Measurements from ENCODE around the gene TOB2. TPM values are rescaled to one million over a fixed set of nuclear protein-coding genes. Genes with fewer than 3 reads are reported as not detected.
"Not testable (repeated sequence)": the region's sequence is repeated elsewhere in the genome, so short reads cannot be mapped to it uniquely, and the experiment has no call there.

The TOB2 gene
- polyA plus RNA-seq, 4 donors: 52.3 to 59.4 (median 55.7) TPM

DNA sequence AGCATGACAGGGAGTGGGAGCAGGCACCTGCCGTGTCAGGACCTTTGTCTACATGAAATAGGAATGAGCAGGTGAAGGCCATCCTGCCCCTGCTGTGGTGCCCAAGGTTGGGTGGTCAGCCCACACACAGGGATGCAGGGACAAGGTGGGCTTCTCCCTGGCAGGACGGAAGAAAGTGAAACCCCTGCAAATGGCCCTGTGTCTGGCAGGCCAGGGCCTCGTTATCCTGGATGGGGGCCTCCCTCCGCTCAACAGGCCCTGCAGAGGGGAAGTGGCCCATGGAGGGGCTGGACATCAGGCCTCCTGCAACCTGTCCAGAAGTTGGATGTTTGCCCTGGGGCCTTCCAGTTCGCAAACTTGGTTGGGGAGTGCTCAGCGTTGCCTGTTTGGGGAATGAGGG is 14.9 kb downstream of the TOB2 start:
- DNase-seq (ENCODE audit: low read depth in 4 of 4, low spot score in 3 of 4): no peak

DNA sequence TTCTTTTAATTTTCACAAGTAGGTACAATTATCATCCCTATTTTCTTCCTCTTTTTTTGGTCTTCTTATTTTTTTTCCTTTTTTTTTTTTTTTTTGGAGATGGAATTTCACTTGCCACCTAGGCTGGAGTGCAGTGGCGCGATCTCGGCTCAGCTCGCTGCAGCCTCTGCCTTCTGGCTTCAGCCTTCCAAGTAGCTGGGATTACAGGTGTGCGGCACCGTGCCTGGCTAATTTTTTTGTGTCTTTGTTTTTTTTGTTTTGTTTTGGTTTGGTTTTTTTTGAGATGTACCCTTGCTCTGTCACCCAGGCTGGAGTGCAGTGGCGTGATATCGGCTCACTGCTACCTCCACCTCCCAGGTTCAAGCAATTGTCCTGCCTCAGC is 16.7 kb downstream of the TOB2 start:
- DNase-seq (ENCODE audit: low read depth in 4 of 4, low spot score in 3 of 4): no peak

DNA sequence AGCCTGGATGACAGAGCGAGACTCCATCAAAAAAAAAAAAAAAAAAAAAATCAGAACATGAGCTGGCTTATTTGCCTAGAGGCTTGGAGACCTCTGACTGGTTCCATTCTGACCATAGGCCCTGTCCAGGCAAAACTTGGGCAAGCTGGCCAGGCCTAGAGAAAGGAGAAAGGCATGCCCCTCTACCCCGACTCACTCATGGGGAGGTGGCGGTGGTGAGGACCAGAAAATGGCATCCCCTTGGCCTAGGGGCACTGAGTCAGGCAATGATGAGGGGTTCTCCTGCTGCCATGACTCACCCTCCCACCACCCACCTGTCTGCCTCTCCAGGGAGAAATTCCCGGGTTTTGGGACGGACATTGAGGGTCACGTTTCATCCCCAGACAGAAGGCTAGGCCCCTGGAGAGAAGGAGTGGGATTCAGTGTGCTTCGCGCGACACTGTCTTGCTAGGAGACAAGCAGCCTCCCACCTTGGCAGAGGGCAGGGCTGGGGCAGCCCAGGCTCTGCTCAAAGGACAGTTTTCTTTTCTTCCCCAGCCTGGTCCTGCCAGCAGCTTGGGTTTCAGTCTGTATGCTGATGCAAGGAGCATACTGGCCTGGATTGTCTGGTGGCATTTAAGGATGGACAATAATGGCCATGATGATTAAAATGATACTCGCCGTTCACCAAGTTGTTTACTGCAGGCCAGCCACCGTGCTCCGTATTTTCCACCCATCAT is 17.2 kb downstream of the TOB2 start:
- no peak for DNase-seq (ENCODE audit: low read depth in 4 of 4, low spot score in 3 of 4)

DNA sequence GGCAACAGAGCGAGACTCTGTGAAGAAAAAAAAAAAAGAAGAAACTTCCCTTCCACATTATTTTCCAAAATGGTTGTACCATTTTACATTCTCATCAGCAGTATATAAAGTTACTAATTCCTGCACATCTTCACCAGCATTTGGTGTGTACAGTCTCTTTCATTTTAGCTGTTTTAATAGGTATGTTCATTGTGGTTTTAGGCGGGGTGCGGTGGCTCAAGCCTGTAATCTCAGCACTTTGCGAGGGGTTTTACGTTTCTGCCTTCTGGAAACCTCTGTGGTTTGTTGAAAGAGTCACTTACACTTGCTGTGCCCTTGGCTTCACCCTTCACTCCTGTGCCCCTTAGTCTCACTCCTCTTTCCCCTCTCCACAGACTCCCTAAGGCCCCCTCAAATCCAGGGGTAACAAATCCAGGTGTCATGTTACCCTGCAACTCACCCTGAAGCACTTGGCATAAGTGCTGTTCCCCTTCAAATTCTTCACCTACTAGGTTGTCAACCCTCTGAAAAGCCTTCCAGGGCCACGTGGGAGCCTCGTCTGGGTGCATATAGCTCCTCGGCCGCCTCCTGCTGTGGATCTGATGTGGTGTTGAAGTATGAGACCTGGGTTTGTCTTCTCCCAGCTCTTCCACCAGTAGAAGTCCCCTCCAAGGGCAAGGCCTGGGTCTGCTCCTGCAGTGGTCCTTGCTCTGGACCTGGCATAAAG is 20.8 kb downstream of the TOB2 start:
- DNase-seq (ENCODE audit: low read depth in 4 of 4, low spot score in 3 of 4): no peak

DNA sequence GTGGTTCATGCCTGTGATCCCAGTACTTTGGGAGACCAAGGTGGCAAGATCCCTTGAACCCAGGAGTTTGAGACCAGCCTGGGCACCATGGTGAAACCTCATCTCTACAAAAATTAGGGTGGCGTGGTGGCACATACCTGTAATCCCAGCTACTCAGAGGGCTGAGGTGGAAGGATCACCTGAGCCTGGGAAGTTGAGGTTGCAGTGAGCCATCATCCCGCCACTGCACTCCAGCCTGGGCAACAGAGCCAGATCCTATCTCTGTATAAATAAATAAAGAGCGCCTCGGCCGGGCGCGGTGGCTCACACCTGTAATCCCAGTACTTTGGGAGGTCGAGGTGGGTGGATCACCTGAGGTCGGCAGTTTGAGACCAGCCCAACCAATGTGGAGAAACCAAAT is 27.9 kb downstream of the TOB2 start:
- no peak for DNase-seq (ENCODE audit: low read depth in 4 of 4, low spot score in 3 of 4)

DNA sequence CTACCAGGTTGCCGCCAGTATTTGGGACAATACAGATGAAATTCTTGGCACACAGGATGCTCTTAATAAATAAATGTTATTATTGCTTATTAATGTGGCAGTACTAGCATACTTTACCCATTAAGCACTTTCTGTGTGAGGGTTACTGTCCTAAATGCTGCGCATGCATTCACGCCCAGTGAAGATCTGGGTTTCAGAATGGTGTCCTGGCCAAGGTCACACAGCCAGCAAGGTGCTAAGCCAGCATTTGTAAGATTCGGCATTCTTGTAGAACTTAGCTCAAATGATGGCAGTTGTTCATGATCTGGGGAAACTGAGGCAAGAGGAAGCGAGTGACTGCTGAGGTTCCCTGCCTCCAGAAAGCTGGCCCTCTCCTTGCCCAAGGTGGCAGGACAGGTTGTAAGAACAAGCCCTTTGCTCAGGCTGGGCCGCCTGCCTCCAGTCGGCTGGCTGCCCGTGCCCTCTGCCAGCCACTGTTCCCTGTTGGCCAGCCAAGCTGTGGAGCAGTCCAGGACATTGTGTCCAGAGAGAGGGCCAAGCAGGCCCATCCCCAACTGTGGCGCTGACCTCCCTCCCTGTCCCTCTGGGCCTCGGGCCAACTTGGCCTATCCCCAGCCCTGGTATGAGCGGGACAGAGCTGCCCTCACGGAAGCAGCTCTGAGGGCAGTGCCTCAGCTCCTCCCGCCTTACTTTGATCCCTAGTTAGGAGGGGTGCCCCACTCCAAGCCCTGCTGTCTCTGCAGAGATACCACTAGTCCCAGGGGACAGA is 28.8 kb downstream of the TOB2 start:
- DNase-seq (ENCODE audit: low read depth in 4 of 4, low spot score in 3 of 4): no peak

DNA sequence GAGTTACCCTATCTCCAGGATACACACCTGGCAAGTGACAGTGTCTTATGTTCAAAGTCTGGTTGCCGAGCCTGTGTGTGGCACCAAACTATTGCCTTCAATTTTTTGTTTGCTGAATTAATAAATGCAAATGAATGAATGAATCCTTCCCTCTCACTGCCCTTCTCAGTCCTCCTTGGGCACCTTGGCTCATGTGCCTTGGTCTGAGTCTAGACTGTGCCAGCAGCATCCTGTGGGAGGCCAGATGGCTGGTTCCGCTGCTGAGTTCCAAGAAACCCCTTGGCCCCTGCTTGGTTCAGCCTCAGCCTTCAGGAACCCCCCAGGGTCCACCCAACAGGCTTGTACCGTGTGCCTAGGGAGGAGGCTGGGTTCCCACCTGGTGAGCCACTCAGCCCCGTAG is 31.0 kb downstream of the TOB2 start:
- no peak for DNase-seq (ENCODE audit: low read depth in 4 of 4, low spot score in 3 of 4)

DNA sequence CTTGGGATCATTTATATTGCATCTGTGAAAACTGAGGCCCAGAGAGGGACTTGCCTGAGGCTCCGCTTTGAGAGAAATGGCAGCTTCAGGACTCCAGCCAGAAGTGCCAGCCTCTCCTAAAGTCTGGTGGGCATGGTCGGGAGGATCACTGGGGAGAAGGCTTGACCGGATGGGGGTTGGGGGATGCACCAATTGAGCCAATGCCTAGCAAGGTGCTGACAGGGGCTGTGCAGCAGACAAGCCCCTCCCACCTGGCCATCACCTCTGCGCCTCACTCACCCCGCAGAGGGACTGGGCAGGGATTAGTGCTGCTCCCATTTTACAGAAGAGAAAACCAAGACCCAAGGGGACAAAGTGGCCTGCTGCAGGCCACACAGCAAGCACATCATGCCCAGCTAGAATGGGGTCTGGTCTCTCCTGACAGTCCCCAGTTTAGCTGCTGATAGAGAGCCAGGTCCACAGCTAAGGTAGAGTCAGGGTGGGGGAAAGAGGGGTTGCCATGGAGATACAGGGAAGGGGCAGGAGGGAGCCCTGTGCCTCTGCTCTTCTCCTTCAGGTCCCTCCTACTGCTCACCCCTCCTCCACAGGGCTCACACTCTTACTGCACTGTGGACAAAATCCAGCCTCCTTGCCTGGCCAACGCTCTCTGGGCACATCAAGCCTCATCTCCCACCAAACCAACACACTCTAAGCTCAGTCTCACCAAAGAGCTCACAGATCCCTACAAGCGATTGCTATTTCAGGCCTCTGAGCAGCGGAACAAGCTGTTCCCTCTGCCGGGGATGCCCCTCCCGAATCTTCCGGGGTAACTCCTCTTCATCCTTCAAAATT is 35.4 kb downstream of the TOB2 start:
- DNase-seq (ENCODE audit: low read depth in 4 of 4, low spot score in 3 of 4): no peak

DNA sequence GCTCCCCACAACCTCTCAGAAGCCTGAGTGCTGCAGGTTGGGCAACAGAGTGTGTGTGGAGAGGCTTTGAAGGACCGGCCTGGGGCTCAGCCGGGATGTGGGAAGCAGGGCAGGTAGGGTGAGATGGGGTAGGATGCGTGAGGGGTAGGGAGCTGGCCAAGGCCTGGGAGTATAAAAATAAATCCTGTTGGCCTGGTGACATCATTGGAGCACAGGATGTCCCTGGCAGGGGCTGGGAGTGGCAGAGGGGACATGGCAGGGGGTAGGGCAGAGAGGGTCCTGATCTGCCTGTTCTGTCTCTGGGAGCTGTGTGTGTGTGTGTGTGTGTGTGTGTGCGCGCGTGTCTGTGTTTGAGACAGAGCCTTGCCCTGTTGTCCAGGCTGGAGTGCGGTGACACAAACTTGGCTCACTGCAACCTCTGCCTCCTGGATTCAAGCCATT is 36.3 kb downstream of the TOB2 start:
- DNase-seq (ENCODE audit: low read depth in 4 of 4, low spot score in 3 of 4): no peak

DNA sequence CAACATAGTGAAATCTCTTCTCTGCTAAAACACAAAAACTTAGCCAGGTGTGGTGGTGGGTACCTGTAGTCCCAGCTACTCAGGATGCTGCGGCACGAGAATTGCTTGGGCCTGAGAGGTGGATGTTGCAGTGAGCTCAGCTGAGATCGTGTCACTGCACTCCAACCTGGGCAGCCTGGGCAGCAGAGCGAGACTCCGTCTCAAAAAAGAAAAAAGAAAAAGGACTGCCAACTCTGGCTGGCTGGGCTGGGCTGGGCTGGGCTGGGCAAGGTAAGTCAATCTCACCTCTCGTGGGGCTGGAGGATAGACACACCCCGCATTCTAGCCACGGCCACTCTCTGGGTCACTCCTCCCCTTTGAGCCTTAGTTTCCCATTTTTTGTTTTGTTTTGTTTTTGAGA is 37.9 kb downstream of the TOB2 start:
- DNase-seq (ENCODE audit: low read depth in 4 of 4, low spot score in 3 of 4): no peak

DNA sequence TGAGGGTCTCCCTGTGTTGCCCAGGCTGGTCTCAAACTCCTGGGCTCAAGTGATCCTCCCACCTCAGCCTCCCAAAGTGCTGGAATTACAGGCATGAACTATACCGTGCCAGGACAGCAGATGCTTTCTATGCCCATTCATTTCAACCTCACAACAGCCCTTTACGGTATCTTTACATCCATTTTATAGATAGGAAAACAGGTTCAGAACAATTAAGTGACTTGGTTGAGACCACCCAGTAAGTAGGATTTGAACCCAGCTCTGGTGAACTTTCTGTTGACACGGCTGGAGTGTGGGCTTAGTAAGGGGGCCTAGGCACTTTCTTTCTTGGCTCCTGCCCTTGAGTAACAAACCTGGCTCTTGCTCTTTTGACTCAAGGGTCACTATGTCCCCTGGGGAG is 39.2 kb downstream of the TOB2 start:
- DNase-seq (ENCODE audit: low read depth in 4 of 4, low spot score in 3 of 4): no peak

DNA sequence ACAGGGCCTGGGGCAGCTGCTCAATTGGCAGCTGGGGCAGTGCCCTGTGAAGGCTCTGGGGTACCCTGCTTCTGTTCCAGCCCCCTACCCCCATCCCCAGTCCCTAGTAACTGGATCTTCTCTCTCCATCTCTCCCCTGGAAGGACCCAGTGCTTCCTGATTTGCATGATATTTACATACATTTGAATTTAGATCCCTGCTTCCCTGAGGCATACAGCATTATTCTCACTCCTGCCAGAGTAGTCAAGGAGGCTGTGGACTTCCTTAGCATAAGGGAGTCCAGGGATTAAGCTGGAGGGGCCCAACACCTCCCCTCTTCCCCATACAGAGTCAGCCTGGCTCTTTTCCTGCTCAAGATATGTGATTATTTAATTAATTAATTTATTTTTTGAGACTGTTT is 40.2 kb downstream of the TOB2 start:
- DNase-seq (ENCODE audit: low read depth in 4 of 4, low spot score in 3 of 4): no peak

DNA sequence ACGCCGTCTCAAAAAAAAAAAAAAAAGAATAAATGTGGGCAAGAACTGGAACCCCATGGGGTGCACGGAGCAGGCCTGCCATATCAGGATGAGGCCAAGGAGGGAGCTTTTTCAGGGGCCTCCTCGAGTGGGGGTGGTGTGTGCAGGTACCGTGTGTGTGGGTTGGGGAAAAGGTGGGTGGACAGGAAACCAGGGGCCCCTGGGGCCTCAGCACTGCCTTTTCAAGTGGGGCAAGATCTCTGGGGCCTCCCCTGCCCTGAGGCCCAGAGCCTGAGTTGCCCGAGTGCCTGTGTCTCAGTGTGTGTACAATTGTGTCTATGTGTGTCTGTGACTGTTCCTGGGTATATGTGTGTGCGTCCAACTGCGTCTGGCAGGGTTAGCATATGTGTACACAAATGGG is 41.0 kb downstream of the TOB2 start:
- DNase-seq (ENCODE audit: low read depth in 4 of 4, low spot score in 3 of 4): no peak

DNA sequence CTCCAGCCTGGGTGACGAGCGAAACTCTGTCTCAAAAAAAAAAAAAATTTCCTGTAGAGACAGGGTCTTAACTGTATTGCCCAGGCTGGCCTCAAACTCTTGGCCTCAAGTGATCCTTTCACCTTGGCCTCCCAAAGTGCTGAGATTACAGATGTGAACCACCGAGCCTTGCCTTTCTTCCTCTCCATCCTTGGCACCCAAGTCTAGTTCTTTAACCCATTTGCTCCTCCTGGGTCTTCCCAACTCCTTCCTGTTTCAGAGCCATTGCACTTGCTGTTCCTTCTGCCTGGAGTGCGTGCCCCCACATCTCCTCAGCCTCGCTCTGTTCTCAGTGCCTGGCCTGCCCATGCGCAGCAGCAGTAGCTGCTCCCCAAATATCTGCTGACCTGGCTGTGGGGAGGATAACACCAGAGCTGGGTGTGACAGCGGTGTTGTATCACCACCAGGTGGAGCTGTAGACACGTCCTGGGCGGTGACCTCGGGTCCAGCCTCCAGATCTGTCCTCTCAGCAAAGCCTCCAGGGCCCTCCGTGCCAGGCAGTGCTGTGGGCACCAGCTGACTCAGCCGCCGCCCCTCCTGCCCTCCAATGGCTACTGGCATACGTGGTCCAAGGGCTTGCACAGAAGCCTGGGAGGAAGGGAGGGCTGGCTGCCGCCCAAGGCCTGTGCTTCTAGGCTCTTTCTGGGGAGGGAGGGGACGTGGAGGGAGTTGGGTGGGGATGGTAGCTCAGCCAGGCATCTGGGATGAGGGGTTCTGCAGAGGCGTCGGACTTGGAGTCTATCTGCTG is 42.9 kb downstream of the TOB2 start:
- DNase-seq (ENCODE audit: low read depth in 4 of 4, low spot score in 3 of 4): peak in 1 of 4 donors; percentile 36

DNA sequence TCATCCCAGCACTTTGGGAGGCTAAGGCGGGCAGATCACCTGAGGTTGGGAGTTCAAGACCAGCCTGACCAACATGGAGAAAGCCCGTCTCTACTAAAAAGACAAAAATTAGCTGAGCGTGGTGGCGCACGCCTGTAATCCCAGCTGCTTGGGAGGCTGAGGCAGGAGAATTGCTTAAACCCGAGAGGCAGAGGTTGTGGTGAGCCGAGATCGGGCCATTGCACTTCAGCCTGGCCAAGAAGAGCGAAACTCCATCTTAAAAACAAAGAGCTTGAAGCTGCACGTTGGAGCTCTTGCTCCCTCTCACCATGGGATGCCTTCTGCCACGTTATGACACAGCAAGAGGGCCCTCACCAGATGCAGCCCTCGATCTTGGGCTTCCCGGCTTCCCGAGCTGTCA is 43.8 kb downstream of the TOB2 start:
- not testable (repeated sequence) for DNase-seq (ENCODE audit: low read depth in 4 of 4, low spot score in 3 of 4)

DNA sequence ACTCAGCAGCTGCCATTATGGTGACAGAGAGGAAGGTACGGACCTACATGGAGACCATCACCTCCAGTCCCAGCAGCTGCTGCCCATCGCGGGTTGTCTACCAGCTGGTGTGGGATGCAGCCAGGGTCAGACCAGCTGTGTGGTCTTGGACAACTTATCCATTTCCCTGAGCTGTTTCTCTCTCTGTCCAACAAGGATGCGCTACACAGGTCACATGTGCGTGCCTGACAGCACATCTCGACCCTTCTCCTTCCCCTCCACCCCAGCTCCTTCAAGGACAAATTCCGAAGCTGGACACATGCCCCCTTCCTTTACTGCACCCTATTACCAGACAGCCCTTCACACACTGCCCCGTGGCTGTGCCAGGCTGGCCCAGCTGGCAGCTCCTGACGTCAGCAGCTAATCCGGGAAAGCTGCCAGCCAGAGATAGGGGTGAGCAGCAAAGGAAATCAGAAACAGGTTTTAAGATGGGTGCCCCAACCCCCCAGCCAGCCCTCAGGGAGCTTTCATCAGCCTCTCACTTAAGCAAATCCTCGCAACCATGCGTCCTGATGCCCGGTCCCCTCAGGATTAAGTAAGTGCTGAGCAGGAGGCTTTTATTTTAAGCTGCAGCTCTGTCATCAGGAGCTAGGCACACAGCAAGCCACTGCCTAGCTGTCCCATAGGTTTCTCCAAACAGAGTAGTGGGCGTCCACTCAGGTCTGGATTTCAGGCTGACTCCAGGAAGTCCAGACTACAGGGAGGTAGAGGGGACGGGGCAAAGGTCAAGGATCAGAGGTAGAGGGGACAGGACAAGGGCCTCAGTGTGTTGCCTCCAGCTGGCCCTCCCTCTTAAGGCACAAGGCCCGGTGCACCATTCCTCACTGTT is 44.6 kb downstream of the TOB2 start:
- DNase-seq (ENCODE audit: low read depth in 4 of 4, low spot score in 3 of 4): no peak

DNA sequence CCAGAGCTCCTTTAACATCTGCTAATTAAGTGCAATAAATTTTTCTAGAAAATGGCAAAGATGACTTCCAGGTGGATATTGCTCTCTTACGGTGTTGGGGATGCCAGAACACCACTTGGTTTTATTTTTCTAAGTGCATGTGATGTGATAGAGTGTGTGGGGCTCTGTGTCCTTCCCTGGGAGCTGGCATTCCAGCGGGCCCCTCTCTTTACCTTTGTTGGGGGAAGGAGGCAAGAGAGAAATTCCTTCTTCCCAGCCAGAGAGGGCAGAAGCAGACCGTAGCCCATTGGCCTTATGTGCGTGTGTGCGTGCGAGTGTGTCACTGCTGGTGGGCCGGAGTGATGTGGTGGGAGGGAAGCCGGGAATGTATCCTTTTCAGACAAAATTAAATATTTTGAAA is 47.7 kb downstream of the TOB2 start:
- DNase-seq (ENCODE audit: low read depth in 4 of 4, low spot score in 3 of 4): no peak

DNA sequence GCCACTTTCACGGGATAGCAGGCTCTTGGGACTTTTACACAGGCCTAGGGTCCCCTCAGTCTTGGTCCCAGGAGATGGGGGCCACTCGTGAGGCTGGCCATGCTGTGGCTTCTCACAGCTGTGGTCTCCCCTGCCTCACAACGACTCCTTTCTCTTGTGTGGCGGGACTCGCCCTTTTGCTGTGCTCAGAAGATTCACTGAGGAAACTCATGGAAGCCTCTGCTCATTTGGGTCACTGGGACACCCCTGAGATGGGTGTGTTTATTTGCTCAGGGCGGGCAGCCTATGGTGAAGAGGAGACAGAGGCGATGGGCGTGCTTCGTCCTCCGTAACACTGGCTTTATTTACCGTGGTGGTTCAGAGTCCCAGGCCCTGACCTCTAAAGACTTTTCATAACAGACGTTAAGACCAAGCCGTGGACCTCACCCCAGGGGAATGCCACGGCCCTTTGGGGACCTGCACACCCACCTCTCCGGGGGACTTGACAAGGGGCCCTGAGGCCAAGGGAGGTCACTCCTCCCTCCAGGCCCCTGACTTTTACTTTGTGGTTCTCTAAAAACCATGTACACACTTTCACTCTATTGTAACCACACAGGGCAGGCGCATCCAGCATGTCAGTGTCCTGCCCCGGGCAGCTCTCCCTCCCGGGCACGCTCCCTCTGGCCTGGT is 49.3 kb downstream of the TOB2 start:
- no peak for DNase-seq (ENCODE audit: low read depth in 4 of 4, low spot score in 3 of 4)

All from right renal pelvis (tissue), 4 donors.